Effector memory CD4-positive, alpha-beta T cell (primary cell): ENCODE measurements around the gene RNF187.

Source experiments
- DNase-seq, 3 donors: peaks; one replicate each; pipeline ENCODE4 v3.0.0-alpha.2; 2020
- H3K27ac ChIP-seq: 2 replicates; pipeline ENCODE4 v1.7.0; 2013; ENCODE audit warnings: mild to moderate bottlenecking, low read length, moderate library complexity; ENCODE audit not compliant: insufficient read depth, poor library complexity, severe bottlenecking
- H3K27me3 ChIP-seq: replicated peaks from 2 replicates; pipeline ENCODE4 v1.7.0; 2013; ENCODE audit warnings: mild to moderate bottlenecking, low read length; ENCODE audit not compliant: insufficient read depth, control insufficient read depth, poor library complexity, severe bottlenecking
- H3K36me3 ChIP-seq: 2 replicates; pipeline ENCODE4 v1.7.0; 2013; ENCODE audit warnings: mild to moderate bottlenecking, low read length, moderate library complexity; ENCODE audit not compliant: control insufficient read depth, insufficient read depth
- H3K4me1 ChIP-seq: 2 replicates; pipeline ENCODE4 v1.7.0; 2013; ENCODE audit warnings: low read length, mild to moderate bottlenecking; ENCODE audit not compliant: control insufficient read depth, insufficient read depth, poor library complexity, severe bottlenecking
- H3K4me3 ChIP-seq: 2 replicates; pipeline ENCODE4 v1.7.0; 2013; ENCODE audit warnings: low read length, low read depth, mild to moderate bottlenecking; ENCODE audit not compliant: insufficient read depth, poor library complexity, severe bottlenecking
- H3K9me3 ChIP-seq: 2 replicates; pipeline ENCODE4 v1.7.0; 2013; ENCODE audit warnings: mild to moderate bottlenecking, low read length, moderate library complexity; ENCODE audit not compliant: control insufficient read depth

The RNF187 gene

DNA sequence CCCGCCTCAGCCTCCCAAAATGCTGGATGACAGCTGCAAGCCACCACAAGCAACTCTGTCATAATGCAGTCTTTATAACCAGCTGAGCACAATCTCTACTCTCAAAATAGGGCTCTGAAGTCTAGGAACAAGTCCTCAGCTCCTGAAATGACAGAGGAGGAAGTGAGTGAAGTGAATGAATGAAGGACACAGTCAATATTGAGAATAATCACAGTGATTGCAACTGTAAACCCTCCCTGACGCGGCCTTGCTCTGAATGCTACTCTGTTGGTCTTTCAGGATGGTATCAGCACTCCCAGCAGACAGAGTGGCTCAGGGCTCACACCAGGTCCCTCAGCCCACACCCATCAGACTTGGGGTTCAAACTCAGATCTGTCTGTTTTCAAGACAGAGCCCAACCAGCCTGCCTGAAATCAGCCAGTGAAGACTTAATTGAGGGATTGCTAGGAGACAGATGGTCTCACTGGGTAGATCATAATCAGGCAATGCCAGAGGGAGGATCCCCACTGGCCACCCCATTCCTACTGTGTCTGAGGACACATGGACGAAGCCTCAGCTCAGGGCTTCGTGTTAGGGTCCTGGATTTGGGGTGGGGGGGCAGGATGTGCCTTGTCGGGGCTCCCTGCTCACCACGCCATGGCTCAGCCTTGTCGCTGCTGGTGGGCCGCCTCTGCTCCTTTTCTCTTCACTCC, 20.9 kb downstream of the RNF187 start:
- Histone ChIP-seq H3K4me3 (no peak overlapping the region), H3K27ac (no peak overlapping the region), H3K27me3 (no peaks in the 10 kb centered on the region), H3K36me3 (no peaks in the 10 kb centered on the region), H3K9me3 (no peaks in the 10 kb centered on the region), H3K4me1 (peaks cover 8% of the 10 kb centered on the region)
- DNase-seq: no peak

DNA sequence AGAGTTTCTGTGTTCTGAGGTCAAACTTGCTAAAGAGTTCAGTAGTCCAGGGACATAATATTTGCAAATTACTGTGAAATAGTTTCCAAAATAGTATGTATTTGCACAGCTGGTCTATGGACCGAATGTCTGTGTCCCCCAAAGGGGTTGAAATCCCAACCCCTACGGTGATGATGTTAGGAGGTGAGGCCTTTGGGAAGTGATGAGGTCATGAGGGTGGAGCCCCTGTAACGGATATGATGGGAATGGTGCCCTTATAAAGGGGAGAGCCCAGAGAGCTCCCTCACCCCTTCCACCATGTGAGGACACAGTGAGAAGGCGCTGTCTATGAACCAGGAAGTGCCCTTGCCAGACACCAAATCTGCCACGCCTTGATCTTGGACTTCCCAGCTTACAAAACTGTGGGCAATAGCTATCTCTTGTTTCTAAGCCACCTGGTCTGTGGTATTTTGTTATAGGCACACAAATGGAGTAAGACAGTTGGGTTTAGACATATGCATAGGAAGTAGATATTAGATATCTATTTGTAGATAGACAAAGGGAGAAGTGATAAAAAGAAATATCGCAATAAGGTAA, 21.7 kb downstream of the RNF187 start:
- Histone ChIP-seq H3K4me3 (no peak overlapping the region), H3K27ac (no peak overlapping the region), H3K36me3 (no peaks in the 10 kb centered on the region), H3K27me3 (no peaks in the 10 kb centered on the region), H3K4me1 (peaks cover 10% of the 10 kb centered on the region), H3K9me3 (no peaks in the 10 kb centered on the region)
- no peak for DNase-seq

DNA sequence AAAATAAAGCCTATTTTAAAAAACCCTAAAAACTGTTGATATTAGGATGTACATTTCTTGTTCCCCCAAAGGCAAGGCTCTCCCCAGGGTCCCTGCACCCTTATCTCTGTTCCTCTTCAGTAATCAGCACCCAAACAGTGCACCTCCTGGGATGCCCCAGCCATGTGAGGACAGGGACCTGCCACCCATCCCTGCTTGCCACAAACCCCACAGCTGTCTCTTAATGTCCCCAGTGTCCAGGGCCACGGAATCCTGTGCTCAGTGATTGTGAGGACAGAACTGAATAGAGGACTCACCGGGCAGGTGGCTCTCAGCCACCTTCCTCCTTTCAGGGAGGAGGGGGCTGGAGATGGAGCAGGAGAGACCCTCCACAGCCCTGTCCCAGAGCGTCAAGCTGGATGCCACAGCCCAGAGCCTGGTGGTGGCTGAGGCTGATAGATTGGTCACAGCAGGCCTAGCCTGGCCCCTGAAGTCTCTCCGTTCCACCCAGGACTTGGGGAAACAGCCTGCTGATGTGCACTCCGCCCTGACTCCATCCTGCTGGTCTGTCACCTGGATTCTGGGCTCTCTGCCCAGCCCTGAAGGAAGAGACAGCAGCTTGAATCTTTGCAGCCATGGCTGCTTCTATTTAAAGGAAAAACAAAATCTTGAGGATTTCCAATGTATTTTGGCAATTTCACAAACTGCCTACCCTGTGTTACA, 23.1 kb downstream of the RNF187 start:
- peaks cover 10% of the 10 kb centered on the region for H3K4me1 ChIP-seq
- H3K4me3 ChIP-seq: no peak overlapping the region
- no peaks in the 10 kb centered on the region for H3K9me3 ChIP-seq
- DNase-seq: no peak
- no peaks in the 10 kb centered on the region for H3K36me3 ChIP-seq
- H3K27me3 ChIP-seq: no peaks in the 10 kb centered on the region
- no peak overlapping the region for H3K27ac ChIP-seq

DNA sequence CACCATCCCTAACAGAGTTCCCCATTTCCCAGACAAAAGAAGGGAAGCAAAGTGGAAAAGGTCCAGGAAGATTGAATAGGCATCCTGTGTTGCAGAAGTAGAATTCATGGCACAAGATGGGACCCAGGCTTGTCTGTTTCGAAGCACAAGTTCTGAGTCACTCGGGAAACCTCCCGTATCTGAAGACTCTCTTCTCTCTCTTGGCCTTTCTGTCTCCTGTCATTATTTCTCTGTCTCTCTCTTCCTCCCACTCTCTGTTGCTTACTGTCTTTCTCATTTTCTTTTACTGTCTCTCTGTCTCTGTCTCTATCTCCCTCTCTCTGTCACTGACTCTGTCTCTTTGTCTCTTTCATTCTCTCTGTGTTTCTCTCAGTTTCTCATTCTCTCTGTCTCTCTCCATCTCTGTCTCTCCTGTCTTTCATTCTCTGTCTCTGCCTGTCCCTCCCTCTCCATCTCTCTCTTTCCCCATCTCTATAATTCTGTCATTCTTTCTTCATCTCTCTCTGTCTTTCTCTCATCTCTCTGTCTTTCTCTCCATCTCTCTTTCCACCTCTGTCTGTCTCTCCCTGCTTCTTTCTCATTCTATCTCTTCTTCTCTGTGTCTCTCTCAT, 23.7 kb downstream of the RNF187 start:
- Histone ChIP-seq H3K4me3 (no peak overlapping the region), H3K9me3 (no peaks in the 10 kb centered on the region), H3K36me3 (no peaks in the 10 kb centered on the region), H3K27ac (no peak overlapping the region), H3K4me1 (peaks cover 10% of the 10 kb centered on the region), H3K27me3 (no peaks in the 10 kb centered on the region)
- DNase-seq: no peak

DNA sequence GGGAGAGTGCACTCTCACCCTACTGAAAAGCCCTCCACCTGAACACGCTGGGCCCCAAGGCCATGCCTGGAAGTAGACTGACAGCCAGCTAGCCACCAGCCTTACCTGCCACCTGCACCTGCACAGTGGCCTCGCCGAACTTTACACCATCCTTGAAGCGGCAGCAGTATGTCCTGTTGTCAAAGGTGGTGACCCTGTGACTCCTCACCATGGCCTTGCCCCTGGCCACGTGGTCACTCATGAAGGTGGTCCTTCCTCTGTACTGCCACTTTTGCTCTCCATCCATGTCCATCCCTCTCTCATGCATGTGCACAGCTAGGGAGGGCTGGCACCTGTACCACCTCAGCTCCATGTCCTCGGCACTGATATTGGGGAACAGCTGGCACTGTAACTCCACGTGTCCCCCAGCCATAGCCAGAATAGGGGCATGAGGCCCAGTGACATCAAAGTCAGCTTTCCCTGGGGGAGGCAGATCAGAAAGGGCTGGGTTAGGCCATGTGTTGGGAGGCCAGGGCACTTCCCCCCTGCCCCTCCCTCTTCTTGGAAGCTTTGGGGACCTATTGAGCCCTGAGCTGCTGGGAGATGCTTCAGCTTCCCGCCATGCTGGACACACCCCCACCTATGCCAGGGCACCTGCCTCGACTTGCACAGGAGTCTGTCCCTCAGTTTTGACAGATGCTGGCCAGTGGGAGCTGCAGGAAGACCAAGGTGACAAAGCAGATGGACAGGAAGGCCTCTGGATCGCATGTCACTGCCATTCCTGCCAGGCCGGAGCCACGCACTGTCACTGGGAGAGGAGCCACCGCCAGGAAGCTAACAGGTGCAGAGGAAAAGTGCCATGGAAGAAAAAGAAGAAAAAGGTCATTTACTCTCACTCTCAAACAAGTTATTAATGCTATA, 24.6 kb downstream of the RNF187 start:
- no peaks in the 10 kb centered on the region for H3K36me3 ChIP-seq
- H3K9me3 ChIP-seq: no peaks in the 10 kb centered on the region
- no peak overlapping the region for H3K4me3 ChIP-seq
- no peaks in the 10 kb centered on the region for H3K27me3 ChIP-seq
- H3K4me1 ChIP-seq: peaks cover 10% of the 10 kb centered on the region
- DNase-seq: no peak
- no peak overlapping the region for H3K27ac ChIP-seq

DNA sequence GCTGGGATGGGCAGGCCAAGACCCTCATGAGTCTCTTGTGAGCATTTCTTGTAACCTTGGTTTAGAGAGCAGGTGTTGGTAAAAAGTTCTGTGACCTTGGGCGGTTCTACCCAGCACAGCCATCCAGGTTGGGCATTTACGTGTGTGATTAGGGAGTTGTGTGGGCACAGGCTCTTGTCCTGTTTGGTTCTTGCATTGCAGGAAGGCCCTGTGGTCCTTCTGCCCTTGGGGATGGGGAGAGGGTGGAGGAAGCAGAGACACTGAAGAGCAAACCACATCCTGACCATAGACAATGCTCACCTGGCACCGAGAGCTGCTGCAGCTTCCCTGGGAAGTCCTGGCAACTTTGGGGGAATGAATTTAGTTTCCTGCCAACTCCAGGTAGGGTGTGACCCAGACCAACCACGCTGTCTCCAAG, 25.6 kb downstream of the RNF187 start:
- Histone ChIP-seq H3K4me1 (peaks cover 10% of the 10 kb centered on the region), H3K9me3 (no peaks in the 10 kb centered on the region), H3K27me3 (no peaks in the 10 kb centered on the region), H3K36me3 (no peaks in the 10 kb centered on the region), H3K4me3 (no peak overlapping the region), H3K27ac (no peak overlapping the region)
- DNase-seq: no peak

DNA sequence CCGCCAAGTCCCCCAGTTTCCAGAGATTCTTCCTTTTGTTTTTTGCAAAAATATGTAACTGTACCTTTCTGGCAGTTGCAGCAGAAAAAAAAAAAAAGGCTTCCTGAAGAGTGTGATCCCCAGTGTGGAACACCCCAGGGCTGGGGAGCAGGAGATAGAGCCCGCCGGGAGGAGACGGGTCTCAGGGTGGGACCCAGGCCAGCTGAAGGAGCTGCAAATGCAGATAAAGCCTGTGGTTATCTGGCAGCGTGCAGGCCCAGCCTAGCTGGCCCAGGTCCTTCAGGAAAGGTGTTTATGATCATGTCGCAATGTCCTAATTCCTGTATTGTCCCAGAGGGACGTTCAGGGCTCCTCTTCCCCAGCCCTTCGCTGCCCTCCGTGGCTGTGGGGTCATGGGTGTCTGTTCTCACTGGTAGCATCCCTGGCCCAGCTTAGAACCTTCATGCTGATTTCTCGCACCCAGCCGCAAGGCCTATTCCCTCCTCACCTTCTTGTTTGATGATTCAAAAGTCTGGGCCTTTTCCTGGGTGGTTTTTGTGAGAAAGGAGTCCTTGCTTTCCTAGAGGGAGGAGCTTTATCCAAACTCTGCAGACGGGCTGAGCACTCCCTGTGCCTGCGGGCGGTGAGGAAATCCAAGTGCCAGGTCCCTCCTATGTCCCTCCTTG, 26.2 kb downstream of the RNF187 start:
- Histone ChIP-seq H3K9me3 (no peaks in the 10 kb centered on the region), H3K27ac (no peak overlapping the region), H3K27me3 (no peaks in the 10 kb centered on the region), H3K36me3 (no peaks in the 10 kb centered on the region), H3K4me1 (peaks cover 10% of the 10 kb centered on the region), H3K4me3 (no peak overlapping the region)
- DNase-seq: no peak

DNA sequence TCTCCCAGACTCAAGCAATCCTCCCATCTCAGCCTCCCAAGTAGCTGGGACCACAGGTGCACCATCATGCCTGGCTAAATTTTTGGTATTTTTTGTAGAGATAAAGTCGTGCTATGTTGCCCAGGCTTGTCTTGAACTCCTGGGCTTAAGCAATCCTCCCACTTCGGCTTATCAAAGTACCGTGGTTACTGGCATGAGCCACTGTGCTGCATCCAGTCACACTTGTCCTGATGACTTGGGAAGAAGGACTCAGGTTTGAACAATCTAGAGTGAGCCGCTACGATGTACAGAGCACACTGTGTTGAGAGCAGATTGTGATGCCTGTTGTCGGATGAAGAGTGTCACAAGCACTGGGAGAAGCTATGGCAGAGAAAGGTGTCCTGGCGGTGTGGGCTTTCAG, 27.2 kb downstream of the RNF187 start:
- Histone ChIP-seq H3K36me3 (no peaks in the 10 kb centered on the region), H3K9me3 (no peaks in the 10 kb centered on the region), H3K4me1 (peaks cover 10% of the 10 kb centered on the region), H3K27me3 (no peaks in the 10 kb centered on the region), H3K4me3 (no peak overlapping the region), H3K27ac (no peak overlapping the region)
- no peak for DNase-seq

DNA sequence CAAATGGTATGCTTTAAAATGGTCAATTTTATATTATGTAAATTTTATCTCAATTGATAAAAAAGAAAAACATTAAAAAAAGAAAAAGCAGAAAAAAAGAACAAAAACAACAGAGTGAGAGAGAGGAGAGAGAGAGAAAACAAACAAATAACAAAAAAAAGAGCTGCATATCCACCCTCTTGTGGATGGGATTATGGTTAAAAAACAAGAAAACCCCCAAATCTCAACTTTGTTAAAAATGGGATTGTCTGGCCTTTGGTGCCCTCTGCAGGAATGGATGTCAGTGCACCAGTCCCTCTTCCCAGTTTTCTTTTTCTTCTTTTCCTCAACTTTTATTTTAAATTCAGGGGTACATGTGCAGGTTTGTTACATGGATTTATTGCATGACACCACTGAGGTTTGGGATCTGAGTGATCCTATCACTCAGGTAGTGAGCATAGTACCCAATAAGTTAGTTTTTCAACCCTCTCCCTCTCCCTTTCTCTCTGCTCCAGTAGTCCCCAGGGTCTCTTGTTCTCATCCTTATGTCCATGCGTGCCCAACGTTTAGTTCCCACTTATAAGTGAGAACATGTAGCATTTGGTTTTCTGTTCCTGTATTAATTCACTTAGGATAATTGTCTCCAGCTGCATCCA, 28.1 kb downstream of the RNF187 start:
- Histone ChIP-seq H3K27ac (no peak overlapping the region), H3K9me3 (no peaks in the 10 kb centered on the region), H3K36me3 (no peaks in the 10 kb centered on the region), H3K4me1 (peaks cover 10% of the 10 kb centered on the region), H3K27me3 (no peaks in the 10 kb centered on the region), H3K4me3 (no peak overlapping the region)
- peak in 2 of 3 donors; percentile 10 to 27 for DNase-seq
